GM19324 (cell line): ENCODE measurements around the gene FAF2.
"Not testable (repeated sequence)": the region's sequence is repeated elsewhere in the genome, so short reads cannot be mapped to it uniquely, and the experiment has no call there.

Experiments used
- ATAC-seq: cut with Tn5 transposase; IDR thresholded peaks from one replicate; pipeline ENCODE4 v1.9.1; 2021; ENCODE audit warnings: mild to moderate bottlenecking, moderate library complexity; ENCODE audit not compliant: unreplicated experiment, low FRiP score

Gene FAF2

DNA sequence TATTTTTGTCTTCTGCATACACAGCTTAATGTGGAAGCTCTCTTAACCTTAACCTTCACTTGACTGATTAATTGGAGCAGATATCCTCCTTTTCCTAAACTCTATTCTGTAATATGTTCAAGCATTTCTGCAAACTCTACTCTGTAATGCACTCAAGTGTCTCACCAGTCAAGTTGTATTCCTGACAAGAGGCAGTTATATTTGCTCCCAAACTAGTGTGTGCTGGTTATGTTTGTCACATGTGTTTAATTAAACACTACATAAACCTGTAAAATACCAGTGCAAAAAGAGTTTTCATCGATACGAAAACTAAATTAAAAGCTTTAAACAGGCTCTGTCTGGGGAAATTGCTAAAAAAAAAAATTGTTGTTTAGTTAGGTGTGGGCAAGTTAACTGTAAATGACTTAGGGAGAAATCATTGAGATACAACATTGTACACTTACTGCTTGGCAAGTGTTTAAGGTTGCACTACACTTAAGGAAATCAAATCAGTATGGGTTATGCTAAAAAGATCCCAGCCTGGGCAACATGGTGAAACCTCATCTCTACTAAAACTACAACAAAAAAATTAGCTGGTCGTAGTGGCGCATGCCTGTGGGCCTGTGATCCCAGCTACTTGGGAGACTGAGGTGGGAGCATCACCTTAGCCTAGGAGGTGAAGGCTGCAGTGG, 6.7 kb downstream of the FAF2 start:
- ATAC-seq = no peak

GRCh38 chr5:176458904-176459561, 10.8 kb downstream of the FAF2 start:
- ATAC-seq = no peak

- no peak for ATAC-seq
Measured at GRCh38 chr5:176461349-176461748, 13.2 kb downstream of the FAF2 start.

- ATAC-seq = no peak
Measured at GRCh38 chr5:176463113-176463764, 15.1 kb downstream of the FAF2 start.

GRCh38 chr5:176466245-176466871, 18.2 kb downstream of the FAF2 start:
- no peak for ATAC-seq

DNA sequence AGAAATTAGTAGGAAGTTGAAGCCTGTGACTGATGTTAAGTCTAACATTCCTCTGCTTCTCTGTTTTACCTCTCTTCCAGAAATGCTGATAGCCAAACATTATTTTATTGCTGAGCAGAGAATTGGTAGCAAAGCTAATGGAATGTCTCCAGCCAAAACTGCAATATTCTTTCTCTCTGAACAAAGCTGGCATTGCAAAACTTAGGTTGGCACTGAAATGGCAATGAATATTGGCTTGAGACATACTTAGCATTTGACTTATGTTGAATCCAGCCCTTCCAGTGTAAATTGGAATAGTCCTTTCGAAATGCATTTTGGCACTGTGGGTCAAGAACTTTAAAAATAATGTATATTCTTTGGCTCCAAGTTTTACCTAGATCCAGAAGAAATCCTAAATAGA, 21.1 kb downstream of the FAF2 start:
- ATAC-seq = no peak

- no peak for ATAC-seq
Measured at GRCh38 chr5:176470539-176470938, 22.4 kb downstream of the FAF2 start.

- no peak for ATAC-seq
Measured at GRCh38 chr5:176471098-176471497, 22.9 kb downstream of the FAF2 start.

GRCh38 chr5:176473335-176474006, 25.3 kb downstream of the FAF2 start:
- ATAC-seq = no peak

DNA sequence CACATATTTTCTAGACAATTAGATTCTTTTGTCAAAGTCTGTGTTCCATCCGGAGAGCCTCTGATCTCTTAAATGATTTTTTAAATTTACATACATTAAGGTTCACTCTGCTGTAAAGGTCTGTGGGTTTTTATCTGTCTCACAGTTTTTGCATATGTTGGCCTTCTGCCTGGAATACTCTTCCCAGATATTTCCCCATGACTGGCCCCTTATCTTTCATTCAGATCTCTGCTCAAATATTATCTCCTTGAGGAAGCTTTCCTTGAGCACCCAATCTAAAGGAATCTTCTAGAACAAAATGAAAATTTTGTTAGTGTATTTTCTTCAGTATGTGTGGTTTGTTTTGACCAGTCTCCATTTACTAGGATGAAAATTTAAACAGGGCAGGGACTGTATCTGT, 26.3 kb downstream of the FAF2 start:
- ATAC-seq = no peak

DNA sequence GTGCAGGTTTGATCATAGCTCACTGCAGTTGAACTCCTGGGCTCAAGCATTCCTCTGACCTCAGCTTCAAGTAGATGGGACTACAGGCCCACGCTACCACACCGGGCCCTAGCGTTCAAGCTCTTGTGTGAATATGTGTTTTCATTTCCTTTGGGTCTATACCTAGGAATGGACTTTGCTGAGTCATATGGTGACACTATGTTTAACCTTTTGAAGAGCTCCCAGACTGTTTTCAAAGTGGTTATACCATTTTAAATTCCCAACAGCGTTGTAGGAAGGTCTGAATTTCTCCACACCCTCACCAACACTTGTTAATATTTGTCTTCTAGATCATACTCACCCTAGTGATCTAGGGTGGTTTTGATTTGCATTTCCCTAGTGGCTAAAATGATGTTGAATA, 33.5 kb downstream of the FAF2 start:
- no peak for ATAC-seq

DNA sequence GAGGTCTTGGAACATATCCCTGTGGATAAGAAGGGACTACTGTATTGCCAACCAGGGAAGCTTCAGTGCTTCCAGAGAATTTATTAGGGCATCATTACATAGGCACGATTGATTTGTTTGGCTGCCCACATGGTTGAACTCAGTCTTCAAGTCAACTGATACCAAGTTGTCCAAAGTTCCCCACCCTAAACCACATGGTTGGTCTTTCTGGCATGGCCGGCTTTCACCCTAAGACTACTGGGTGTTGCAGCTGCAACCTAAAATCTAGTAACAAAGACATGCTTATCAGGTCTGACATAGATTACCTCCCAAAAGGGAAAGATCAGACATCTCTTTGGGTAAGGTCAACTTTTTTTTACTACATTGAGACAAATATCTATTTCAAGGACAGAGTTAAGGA, 37.0 kb downstream of the FAF2 start:
- no peak for ATAC-seq

DNA sequence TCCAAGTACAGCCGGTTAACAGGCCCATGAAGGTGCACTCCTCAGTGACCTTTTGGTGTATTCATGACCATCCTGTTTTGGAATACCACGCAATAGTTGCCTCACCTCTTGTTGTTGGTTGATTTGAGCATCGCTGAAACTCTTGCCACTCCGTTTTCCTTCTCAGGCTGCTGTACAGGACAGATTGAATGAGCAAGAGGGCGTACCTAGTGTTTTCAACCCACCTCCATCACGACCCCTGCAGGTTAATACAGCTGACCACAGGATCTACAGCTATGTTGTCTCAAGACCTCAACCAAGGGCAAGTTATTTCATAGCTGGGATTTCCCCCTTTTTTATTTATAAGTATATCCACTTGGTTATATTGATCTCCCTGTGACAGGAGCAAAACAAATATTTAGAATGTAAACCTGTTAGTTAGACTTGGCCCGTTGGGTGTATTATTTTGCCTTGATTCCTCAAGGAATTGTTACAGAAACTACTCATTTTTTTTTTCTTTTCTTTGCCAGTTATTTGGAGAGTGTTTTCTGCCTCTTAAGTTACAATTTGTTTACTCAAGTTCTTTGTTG, 38.1 kb downstream of the FAF2 start:
- ATAC-seq = no peak

DNA sequence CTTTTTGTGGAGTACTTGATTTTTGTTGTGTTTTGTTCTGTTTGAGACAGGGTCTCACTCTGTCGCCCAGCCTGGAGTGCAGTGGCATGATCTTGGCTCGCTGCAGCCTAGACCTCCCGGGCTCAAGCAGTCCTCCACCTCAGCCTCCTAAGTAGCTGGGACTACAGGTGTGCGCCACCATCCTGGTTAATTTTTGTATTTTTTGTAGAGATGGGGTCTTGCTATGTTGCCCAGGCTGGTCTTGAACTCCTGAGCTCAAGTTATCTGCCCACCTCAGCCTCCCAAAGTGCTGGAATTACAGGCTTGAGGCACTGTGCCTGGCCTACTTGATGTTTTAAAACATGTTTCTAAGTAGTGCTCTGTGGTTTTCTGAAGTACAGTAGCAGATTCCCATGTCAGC, 39.0 kb downstream of the FAF2 start:
- ATAC-seq = not testable (repeated sequence)

DNA sequence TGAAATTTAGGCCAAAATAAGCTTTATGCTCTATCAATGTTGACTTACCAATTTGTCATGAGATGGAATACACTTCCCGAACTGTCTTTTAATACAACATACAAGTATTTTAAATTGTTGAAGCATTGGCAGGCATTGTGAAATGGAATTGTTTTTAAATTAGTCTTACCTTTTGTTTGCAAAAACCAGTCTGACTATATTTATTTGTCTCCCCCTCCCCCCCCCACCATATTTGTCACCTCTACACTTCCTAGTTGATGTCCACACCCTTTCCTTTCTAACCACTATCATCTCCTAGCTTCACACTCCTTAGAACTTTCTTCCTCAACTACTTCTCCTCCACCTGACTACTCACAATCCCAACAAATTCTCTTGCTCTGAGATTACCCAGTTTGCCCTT, 40.9 kb downstream of the FAF2 start:
- ATAC-seq = no peak

- no peak for ATAC-seq
Measured at GRCh38 chr5:176490301-176490700, 42.1 kb downstream of the FAF2 start.

GRCh38 chr5:176491101-176491502, 42.9 kb downstream of the FAF2 start:
- no peak for ATAC-seq

- ATAC-seq = no peak
Measured at GRCh38 chr5:176491901-176492300, 43.7 kb downstream of the FAF2 start.

GRCh38 chr5:176492431-176492830, 44.2 kb downstream of the FAF2 start:
- ATAC-seq = no peak

DNA sequence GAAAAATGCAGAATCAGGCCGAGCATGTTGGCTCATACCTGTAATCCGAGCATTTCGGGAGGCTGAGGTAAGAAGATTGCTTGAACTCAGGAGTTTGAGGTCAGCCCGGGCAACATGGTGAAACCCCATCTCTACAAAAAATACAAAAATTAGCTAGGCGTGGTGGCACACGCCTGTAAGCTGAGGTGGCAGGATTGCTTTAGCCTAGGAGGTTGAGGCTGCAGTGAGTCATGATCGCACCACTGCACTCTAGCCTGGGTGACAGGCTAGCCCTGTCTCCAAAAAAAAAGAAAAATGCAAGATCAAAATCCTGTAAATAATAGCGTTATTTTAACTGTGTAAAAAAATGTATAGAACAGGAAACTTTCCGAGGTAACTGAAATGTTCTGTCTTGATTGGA, 49.7 kb downstream of the FAF2 start:
- ATAC-seq = no peak

DNA sequence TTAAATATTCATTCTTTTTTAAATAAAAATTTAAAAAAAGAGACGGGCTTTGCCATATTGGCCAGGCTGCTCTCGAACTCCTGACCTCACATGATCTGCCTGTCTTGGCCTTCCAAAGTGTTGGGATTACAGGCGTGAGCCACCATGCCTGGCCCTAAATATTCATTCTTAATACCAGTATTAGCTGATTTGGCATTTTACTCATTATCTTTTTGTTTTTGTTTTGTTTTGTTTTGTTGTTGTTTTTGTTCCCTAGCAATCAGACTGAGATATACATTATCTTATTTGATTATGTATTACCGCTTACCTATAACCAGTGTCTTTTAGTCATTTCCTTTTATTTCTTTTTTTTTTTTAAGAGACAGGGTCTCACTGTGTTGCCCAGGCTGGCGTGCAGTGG, 51.1 kb downstream of the FAF2 start:
- no peak for ATAC-seq
